Endothelial cell of umbilical vein (primary cell): ENCODE data around the gene DIAPH1. TPM values are rescaled to one million over a fixed set of nuclear protein-coding genes. Genes with fewer than 3 reads are reported as not detected.
A peak's percentile ranks its signal among the peaks of the same experiment; 100 is the strongest.

Experiments used
- BruUV-seq: library from RNA; stranded (reverse); fragments of 400-500 nt; replicated peaks from 2 replicates; lab custom pipeline; 2021; lab: Mats Ljungman, UMichigan
- CTCF ChIA-PET: fragments of 300-600, 350-600 bp; sonication (Branson Sonifier 250); formaldehyde crosslinking; loops from one replicate; lab custom pipeline; 2021; ENCODE audit warnings: antibody characterized with exemption, inconsistent platforms; lab: Charles Lee
- POLR2A ChIA-PET: fragments of 300-600, 350-600 bp; sonication (Branson Sonifier 250); formaldehyde crosslinking; loops from one replicate; lab custom pipeline; 2021; ENCODE audit warnings: antibody characterized with exemption, inconsistent platforms; lab: Charles Lee
- DNase-seq: peaks from one replicate; pipeline ENCODE4 v3.0.0-alpha.2; 2011; ENCODE audit warnings: low read depth, low spot score
- FAIRE-seq: peaks from 2 replicates; lab custom pipeline; 2011; peaks lifted over from hg19 to GRCh38; lab: Jason Lieb, UNC
- H2AFZ ChIP-seq: 2 replicates; pipeline ENCODE4 v1.6.0; 2012; ENCODE audit warnings: low read depth, low read length, control low read depth, inconsistent platforms
- H3K27ac ChIP-seq: 2 replicates; pipeline ENCODE4 v1.5.1; 2011; ENCODE audit warnings: low read depth, mild to moderate bottlenecking, control low read depth, low read length, moderate library complexity; ENCODE audit not compliant: insufficient read depth
- H3K27me3 ChIP-seq, 2 experiments: 2 replicates each; pipeline versions ENCODE4 v1.6.0 to v1.6.1; 2011; ENCODE audit warnings: low read length in 2 of 2, mixed read lengths in 1 of 2; ENCODE audit not compliant: control insufficient read depth in 2 of 2, insufficient read depth in 2 of 2
- H3K36me3 ChIP-seq, 2 experiments: 2 replicates in 1 of 2; 3 replicates in 1 of 2; pipeline ENCODE4 v1.5.1; 2011; ENCODE audit warnings: low read length in 2 of 2, mild to moderate bottlenecking in 1 of 2, moderate library complexity in 1 of 2; ENCODE audit not compliant: control insufficient read depth in 2 of 2, insufficient read depth in 2 of 2; ENCODE audit errors: extremely low read depth in 1 of 2
- H3K4me1 ChIP-seq: 3 replicates; pipeline ENCODE4 v1.5.1; 2011; ENCODE audit warnings: mild to moderate bottlenecking, low read length; ENCODE audit not compliant: control insufficient read depth, insufficient read depth; ENCODE audit errors: extremely low read depth
- H3K4me2 ChIP-seq: 2 replicates; pipeline ENCODE4 v1.6.1; 2011; ENCODE audit warnings: low read length, control low read depth, mixed read lengths; ENCODE audit not compliant: insufficient read depth
- H3K4me3 ChIP-seq, 3 experiments: fragments of 200-600 bp in 1 of 3; sonication (generic), shearing (Covaris generic) in 1 of 3; replicated peaks in 1 of 3; 2 replicates each; pipeline ENCODE4 v1.5.1; 2011 to 2016; ENCODE audit warnings: control low read depth in 3 of 3, low read length in 3 of 3, mild to moderate bottlenecking in 2 of 3, inconsistent platforms in 1 of 3, low read depth in 1 of 3, moderate library complexity in 1 of 3; ENCODE audit not compliant: insufficient read depth in 1 of 3
- H3K79me2 ChIP-seq: 2 replicates; pipeline ENCODE4 v1.6.0; 2012; ENCODE audit warnings: low read length, inconsistent platforms; ENCODE audit not compliant: control insufficient read depth, insufficient read depth
- H3K9ac ChIP-seq: replicated peaks from 2 replicates; pipeline ENCODE3; 2011; ENCODE audit warnings: low read length, control low read depth; ENCODE audit not compliant: insufficient read depth; ENCODE audit errors: extremely low read depth
- H3K9me1 ChIP-seq: replicated peaks from 3 replicates; pipeline ENCODE4 v1.6.0; 2011; ENCODE audit warnings: mild to moderate bottlenecking, low read length; ENCODE audit not compliant: control insufficient read depth, insufficient read depth; ENCODE audit errors: extremely low read depth
- H3K9me3 ChIP-seq: replicated peaks from 2 replicates; pipeline ENCODE4 v1.5.1; 2012; ENCODE audit warnings: low read length, inconsistent platforms; ENCODE audit not compliant: control insufficient read depth, insufficient read depth
- H4K20me1 ChIP-seq: replicated peaks from 2 replicates; pipeline ENCODE3; 2011; ENCODE audit warnings: mild to moderate bottlenecking, low read length; ENCODE audit not compliant: control insufficient read depth, insufficient read depth; ENCODE audit errors: extremely low read depth
- CTCF ChIP-seq, 2 donors: IDR thresholded peaks; 1 replicate in 1 of 2; 2 replicates in 1 of 2; pipeline ENCODE4 v1.5.1; 2011; ENCODE audit warnings: low read length in 2 of 2, mild to moderate bottlenecking in 2 of 2, moderate library complexity in 2 of 2, control low read depth in 1 of 2, inconsistent platforms in 1 of 2, low read depth in 1 of 2; ENCODE audit not compliant: insufficient read depth in 1 of 2; ENCODE audit errors: extremely low read depth in 1 of 2
- EZH2 ChIP-seq: IDR thresholded peaks from 2 replicates; pipeline ENCODE4 v1.6.1; 2012; ENCODE audit warnings: borderline replicate concordance, low read depth, mild to moderate bottlenecking, moderate library complexity, low read length, inconsistent platforms; ENCODE audit not compliant: severe bottlenecking
- FOS ChIP-seq: IDR thresholded peaks from 2 replicates; pipeline ENCODE4 v1.6.1; 2011; ENCODE audit warnings: mild to moderate bottlenecking, low read length, moderate library complexity, borderline replicate concordance; ENCODE audit not compliant: insufficient read depth
- GATA2 ChIP-seq: IDR thresholded peaks from 2 replicates; pipeline ENCODE4 v1.7.0; 2011; ENCODE audit warnings: low read depth, mild to moderate bottlenecking, moderate library complexity, mixed read lengths, low read length; ENCODE audit not compliant: insufficient read length, insufficient read depth
- JUN ChIP-seq: IDR thresholded peaks from 2 replicates; pipeline ENCODE4 v1.6.1; 2011; ENCODE audit warnings: borderline replicate concordance, low read depth; ENCODE audit not compliant: insufficient read length, insufficient read depth
- MYC ChIP-seq: IDR thresholded peaks from one replicate; pipeline ENCODE4 v1.6.1; 2011; ENCODE audit warnings: mild to moderate bottlenecking, low read depth, low read length
- POLR2A ChIP-seq: IDR thresholded peaks from 2 replicates; pipeline ENCODE4 v1.6.1; 2012; ENCODE audit warnings: low read depth, mild to moderate bottlenecking, control low read depth, low read length
- POLR2AphosphoS5 ChIP-seq: IDR thresholded peaks from 2 replicates; pipeline ENCODE4 v1.6.1; 2012; ENCODE audit warnings: low read depth, mild to moderate bottlenecking, control low read depth, low read length, moderate library complexity; ENCODE audit not compliant: insufficient read depth
- dilution Hi-C: fragments of 300-500 bp; cut with MboI; formaldehyde crosslinking; loops from one replicate; pipeline ENCODE4 v1.15.0; 2019; ENCODE audit warnings: low sequenced_read_pairs; ENCODE audit not compliant: extremely low pct_ligation_motif_present
- intact Hi-C: fragments of 100-400 bp; cut with micrococcal nuclease; formaldehyde crosslinking; loops from one replicate; pipeline ENCODE4 v1.10.0; 2022
- polyA plus RNA-seq, 4 experiments: library from polyadenylated mRNA; depleted of rRNA in 3 of 4; stranded (reverse) in 3 of 4; unstranded in 1 of 4; fragments of >200 nt; gene quantifications; 2 replicates each; pipeline versions ENCODE4 v1.2.1 to v1.2.3, GENCODE V29; 2011 to 2012; ENCODE audit warnings: missing spikeins in 1 of 4
- total RNA-seq: library from RNA; stranded (reverse); gene quantifications from 2 replicates; pipeline ENCODE4 v1.2.3, GENCODE V29; 2021
- TF ChIP-seq, protein P1 (sequence below): IDR thresholded peaks from 2 replicates; pipeline ENCODE4 v1.6.1; 2011; ENCODE audit not compliant: insufficient read depth, insufficient read length

The DIAPH1 gene
- total and polyA plus RNA-seq, 2 donors (not counting 3 experiments of a cell fraction or from before 2014, with no cell fraction given) = 68.6 to 105 TPM

DNA sequence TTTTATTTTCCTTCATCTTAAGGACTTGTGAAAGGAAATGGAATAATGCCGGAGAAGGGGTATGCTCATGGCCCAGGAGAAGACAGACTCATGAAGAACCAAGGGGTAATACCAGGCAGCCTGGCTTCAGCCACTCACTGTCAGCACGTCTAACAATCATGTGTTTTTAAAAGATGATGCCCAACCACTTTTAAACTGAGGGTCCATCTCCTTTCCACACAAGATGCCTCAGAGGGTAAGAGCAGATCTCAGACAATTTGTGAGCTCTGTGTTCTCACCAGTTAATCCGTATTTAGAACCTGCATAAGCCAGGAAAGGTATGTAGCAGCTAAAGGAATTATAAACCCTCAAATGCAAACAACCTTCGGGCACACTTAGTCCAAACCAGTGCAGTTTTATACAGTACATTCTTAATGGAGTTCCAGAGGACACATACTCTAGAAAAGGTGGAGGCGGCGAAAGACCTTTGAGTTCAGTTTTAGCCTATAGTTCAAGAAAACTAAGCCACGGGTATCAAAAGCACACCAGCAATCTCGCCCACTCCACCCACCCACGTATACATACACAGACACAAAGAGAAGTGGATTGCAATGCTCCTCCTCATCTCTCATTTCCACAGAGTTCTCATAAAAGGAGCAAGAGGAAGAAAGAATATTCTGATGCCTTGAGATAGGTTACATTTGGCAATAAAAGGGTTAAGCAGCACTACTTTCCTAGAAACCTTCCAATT lies 2.6 kb downstream of the DIAPH1 start:
- H3K36me3 ChIP-seq = peaks cover 0 to 2% of the 10 kb centered on the region in 2 experiments
- dilution Hi-C loops = no loop called here
- H3K4me1 ChIP-seq = peaks cover 18% of the 10 kb centered on the region
- POLR2A ChIA-PET = no interaction called here
- TF ChIP-seq POLR2A (no peak), JUN (no peak)
- intact Hi-C loops = no loop called here
- FAIRE-seq (no peak), DNase-seq (no peak)
- no peak overlapping the region for H3K27ac ChIP-seq
- H3K4me2 ChIP-seq = peak overlapping the region; percentile 90
- BruUV-seq = no TSS peak
- no peak overlapping the region for H2AFZ ChIP-seq
- no peaks in the 10 kb centered on the region for H3K9me3 ChIP-seq
- CTCF ChIA-PET = interaction anchor here (0.5 to 8.5 kb wide), 4 partner anchors 10 to 52 kb away, joined by 3 to 1019 read pairs (median 94); partner anchors contain the start of genes HDAC3 and RELL2
- no peak overlapping the region for H3K9ac ChIP-seq
- peaks cover 50% of the 10 kb centered on the region for H3K79me2 ChIP-seq
- H3K9me1 ChIP-seq = no peaks in the 10 kb centered on the region
- no peak overlapping the region for H3K4me3 ChIP-seq
- H3K27me3 ChIP-seq = no peaks in the 10 kb centered on the region
- H4K20me1 ChIP-seq = peaks cover 3% of the 10 kb centered on the region

- DNase-seq = no peak
- CTCF ChIA-PET = interaction anchor here (0.9 to 2.1 kb wide), 3 partner anchors 16 to 46 kb away, joined by 3 to 6 read pairs (median 5); no protein-coding TSS in a partner anchor
These were observed 5.5 kb downstream of the DIAPH1 start for GRCh38 chr5:141613344-141613743.

More at GRCh38 chr5:141613344-141613743, 5.5 kb downstream of the DIAPH1 start:
- intact Hi-C loops = no loop called here
- Histone ChIP-seq H3K9me1 (no peaks in the 10 kb centered on the region), H3K4me2 (no peak overlapping the region), H3K79me2 (peaks cover 72% of the 10 kb centered on the region), H3K27ac (no peak overlapping the region), H3K9ac (no peak overlapping the region), H3K36me3 (no peaks in the 10 kb centered on the region), H3K4me1 (peaks cover 18% of the 10 kb centered on the region), H2AFZ (no peak overlapping the region), H3K4me3 (no peak overlapping the region), H4K20me1 (peaks cover 3% of the 10 kb centered on the region), H3K27me3 (no peaks in the 10 kb centered on the region), H3K9me3 (no peaks in the 10 kb centered on the region)
- FAIRE-seq = no peak
- TF ChIP-seq GATA2 (no peak), JUN (no peak), POLR2AphosphoS5 (no peak), EZH2 (no peak), MYC (no peak), FOS (no peak), CTCF (IDR thresholded peaks at IDR 0.05; ENCODE audit: extremely low read depth in 1 of 2, insufficient read depth in 1 of 2, low read depth in 1 of 2, low read length in 2 of 2) (no peak), POLR2A (no peak)
- TF ChIP-seq, protein P1, sequence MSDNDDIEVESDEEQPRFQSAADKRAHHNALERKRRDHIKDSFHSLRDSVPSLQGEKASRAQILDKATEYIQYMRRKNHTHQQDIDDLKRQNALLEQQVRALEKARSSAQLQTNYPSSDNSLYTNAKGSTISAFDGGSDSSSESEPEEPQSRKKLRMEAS = no peak
- BruUV-seq = no TSS peak
- dilution Hi-C loops = no loop called here
- POLR2A ChIA-PET = no interaction called here
